IMR-90 (cell line): Measurements from ENCODE around the gene GAL3ST2. TPM values are rescaled to one million over a fixed set of nuclear protein-coding genes. Genes with fewer than 3 reads are reported as not detected.

Experiments used
- ATAC-seq: fragments of 200-7000 bp; cut with Tn5 transposase; 2 replicates; pipeline ENCODE4 v1.9.1; 2020; ENCODE audit warnings: low read depth, mild to moderate bottlenecking, moderate library complexity
- BruUV-seq: library from RNA; stranded (reverse); fragments of 400-500 nt; replicated peaks from 2 replicates; lab custom pipeline; 2021; lab: Mats Ljungman, UMichigan
- CTCF ChIA-PET: fragments of 300-600 bp; formaldehyde crosslinking; extraction: SDS; loops from one replicate; lab custom pipeline; 2021; ENCODE audit warnings: antibody characterized with exemption; lab: Yijun Ruan, JAX
- POLR2A ChIA-PET: fragments of 300-600 bp; sonication (Branson Sonifier 250); formaldehyde crosslinking; loops from one replicate; lab custom pipeline; 2022; ENCODE audit warnings: antibody characterized with exemption; ENCODE audit not compliant: unreplicated experiment; lab: Charles Lee
- DNase-seq: peaks from one replicate; pipeline ENCODE4 v3.0.0; 2013
- H2AFZ ChIP-seq: replicated peaks from 2 replicates; pipeline ENCODE3; 2013; ENCODE audit warnings: low read length, mild to moderate bottlenecking; ENCODE audit not compliant: poor library complexity
- H2AK5ac ChIP-seq: 2 replicates; pipeline ENCODE4 v1.6.1; 2013; ENCODE audit warnings: low read depth, low read length, inconsistent platforms
- H2AK9ac ChIP-seq: replicated peaks from 2 replicates; pipeline ENCODE3; 2013; ENCODE audit warnings: mild to moderate bottlenecking, low read depth, low read length, moderate library complexity; ENCODE audit not compliant: poor library complexity
- H2BK120ac ChIP-seq: 2 replicates; pipeline ENCODE4 v1.6.1; 2013; ENCODE audit warnings: low read depth, low read length, inconsistent platforms
- H2BK15ac ChIP-seq: 3 replicates; pipeline ENCODE4 v1.6.1; 2013; ENCODE audit warnings: low read depth, low read length, inconsistent platforms
- H2BK20ac ChIP-seq: 2 replicates; pipeline ENCODE4 v1.6.1; 2013; ENCODE audit warnings: low read depth, mild to moderate bottlenecking, inconsistent platforms, low read length, moderate library complexity
- H2BK5ac ChIP-seq: 2 replicates; pipeline ENCODE4 v1.6.1; 2013; ENCODE audit warnings: mild to moderate bottlenecking, low read depth, low read length, inconsistent platforms; ENCODE audit not compliant: poor library complexity, severe bottlenecking
- H3K14ac ChIP-seq: replicated peaks from 2 replicates; pipeline ENCODE4 v1.6.1; 2013; ENCODE audit warnings: low read depth, low read length, inconsistent platforms
- H3K18ac ChIP-seq: 2 replicates; pipeline ENCODE4 v1.6.1; 2013; ENCODE audit warnings: low read depth, low read length, control low read depth
- H3K23ac ChIP-seq: 2 replicates; pipeline ENCODE4 v1.6.1; 2013; ENCODE audit warnings: low read depth, low read length, inconsistent platforms
- H3K27ac ChIP-seq: 2 replicates; pipeline ENCODE4 v1.5.1; 2013; ENCODE audit warnings: mild to moderate bottlenecking, control low read depth, low read length; ENCODE audit not compliant: insufficient read depth
- H3K27me3 ChIP-seq: 2 replicates; pipeline ENCODE4 v1.6.1; 2013; ENCODE audit warnings: low read length; ENCODE audit not compliant: control insufficient read depth, insufficient read depth
- H3K36me3 ChIP-seq: 2 replicates; pipeline ENCODE4 v1.6.1; 2013; ENCODE audit warnings: low read length, mixed read lengths; ENCODE audit not compliant: control insufficient read depth, insufficient read depth
- H3K4ac ChIP-seq: 2 replicates; pipeline ENCODE4 v1.6.1; 2013; ENCODE audit warnings: low read depth, low read length, inconsistent platforms
- H3K4me1 ChIP-seq: 2 replicates; pipeline ENCODE4 v1.6.1; 2013; ENCODE audit warnings: low read length, mixed read lengths; ENCODE audit not compliant: control insufficient read depth, insufficient read depth
- H3K4me2 ChIP-seq: 2 replicates; pipeline ENCODE4 v1.6.1; 2013; ENCODE audit warnings: low read depth, mild to moderate bottlenecking, control low read depth, low read length, moderate library complexity
- H3K4me3 ChIP-seq: 2 replicates; pipeline ENCODE4 v1.5.1; 2013; ENCODE audit warnings: low read depth, mild to moderate bottlenecking, control low read depth, low read length, moderate library complexity; ENCODE audit not compliant: insufficient read depth
- H3K56ac ChIP-seq: 2 replicates; pipeline ENCODE4 v1.6.1; 2013; ENCODE audit warnings: low read length, inconsistent platforms; ENCODE audit not compliant: insufficient read depth; ENCODE audit errors: extremely low read depth
- H3K79me1 ChIP-seq, 2 experiments: 2 replicates each; pipeline ENCODE4 v1.6.1; 2013; ENCODE audit warnings: low read length in 2 of 2, inconsistent platforms in 1 of 2, low read depth in 1 of 2
- H3K9ac ChIP-seq: 2 replicates; pipeline ENCODE4 v1.6.1; 2013; ENCODE audit warnings: low read depth, low read length, control low read depth
- H3K9me1 ChIP-seq: 2 replicates; pipeline ENCODE4 v1.6.1; 2013; ENCODE audit warnings: low read length, inconsistent platforms; ENCODE audit not compliant: insufficient read depth
- H3K9me3 ChIP-seq: 2 replicates; pipeline ENCODE4 v1.6.1; 2013; ENCODE audit warnings: low read length; ENCODE audit not compliant: control insufficient read depth, insufficient read depth
- H4K20me1 ChIP-seq: 2 replicates; pipeline ENCODE4 v1.6.1; 2013; ENCODE audit warnings: low read length, inconsistent platforms; ENCODE audit not compliant: insufficient read depth
- H4K5ac ChIP-seq: 2 replicates; pipeline ENCODE4 v1.6.1; 2013; ENCODE audit warnings: mild to moderate bottlenecking, low read depth, low read length, control low read depth
- H4K8ac ChIP-seq, 2 experiments: 2 replicates each; pipeline ENCODE4 v1.6.1; 2013; ENCODE audit warnings: low read depth in 2 of 2, low read length in 2 of 2, control low read depth in 1 of 2, inconsistent platforms in 1 of 2
- H4K91ac ChIP-seq: 2 replicates; pipeline ENCODE4 v1.6.1; 2013; ENCODE audit warnings: low read depth, low read length, inconsistent platforms; ENCODE audit not compliant: insufficient read depth
- BHLHE40 ChIP-seq: fragments of 150-350 bp; IDR thresholded peaks from 2 replicates; pipeline ENCODE4 v1.6.1; 2016; ENCODE audit warnings: mild to moderate bottlenecking, low read depth, low read length
- CEBPB ChIP-seq: IDR thresholded peaks from 2 replicates; pipeline ENCODE4 v1.6.1; 2012; ENCODE audit warnings: low read depth, low read length, improper control_type of control experiment
- CHD1 ChIP-seq: IDR thresholded peaks from 2 replicates; pipeline ENCODE4 v1.6.1; 2012; ENCODE audit warnings: low read depth, low read length, improper control_type of control experiment
- CTCF ChIP-seq: conservative IDR thresholded peaks from 2 replicates; pipeline ENCODE4 v1.5.1; 2012; ENCODE audit warnings: mild to moderate bottlenecking, low read depth, low read length, improper control_type of control experiment
- ELK1 ChIP-seq: fragments of 150-350 bp; IDR thresholded peaks from 2 replicates; pipeline ENCODE4 v1.6.1; 2016; ENCODE audit warnings: low read depth, mild to moderate bottlenecking, low read length, moderate library complexity, borderline replicate concordance
- FOS ChIP-seq: fragments of 150-350 bp; IDR thresholded peaks from 2 replicates; pipeline ENCODE4 v1.6.1; 2016; ENCODE audit warnings: low read depth, low read length
- MAFK ChIP-seq: IDR thresholded peaks from 2 replicates; pipeline ENCODE4 v1.6.1; 2012; ENCODE audit warnings: low read depth, low read length, improper control_type of control experiment
- NFE2L2 ChIP-seq: fragments of 150-350 bp; IDR thresholded peaks from 2 replicates; pipeline ENCODE4 v1.6.1; 2016; ENCODE audit warnings: low read depth, mild to moderate bottlenecking, low read length
- RAD21 ChIP-seq: IDR thresholded peaks from 2 replicates; pipeline ENCODE4 v1.6.1; 2012; ENCODE audit warnings: low read length, improper control_type of control experiment
- RCOR1 ChIP-seq: IDR thresholded peaks from 2 replicates; pipeline ENCODE4 v1.6.1; 2012; ENCODE audit warnings: mild to moderate bottlenecking, low read length, improper control_type of control experiment; ENCODE audit not compliant: insufficient replicate concordance
- RFX5 ChIP-seq: IDR thresholded peaks from 2 replicates; pipeline ENCODE4 v1.8.0; 2012; ENCODE audit warnings: low read depth, mild to moderate bottlenecking, low read length, moderate library complexity
- WGBS, 2 experiments: methylation state at CpG; one replicate each; pipeline versions ENCODE4 v1.1.5 to v1.1.7; 2013; ENCODE audit warnings: missing lambda C conversion rate in 2 of 2; ENCODE audit not compliant: insufficient read length in 1 of 2; ENCODE audit errors: extremely low coverage in 2 of 2; 5-methylcytosine and 5-hydroxymethylcytosine counted together
- dilution Hi-C: fragments of 300-500 bp; cut with HindIII; formaldehyde crosslinking; loops from one replicate; pipeline ENCODE4 v1.14.3; 2018; ENCODE audit warnings: low sequenced_read_pairs; ENCODE audit not compliant: unreplicated experiment
- in situ Hi-C: fragments of 300-500 bp; cut with MboI; formaldehyde crosslinking; loops from 3 replicates; pipeline ENCODE4 v1.14.3; 2019; ENCODE audit warnings: low sequenced_read_pairs, inconsistent platforms, mixed read lengths
- intact Hi-C: fragments of 100-400 bp; cut with micrococcal nuclease; formaldehyde crosslinking; loops from 2 replicates; pipeline ENCODE4 v1.10.0; 2022
- polyA plus RNA-seq, 3 experiments: library from polyadenylated mRNA; depleted of rRNA; stranded (reverse); fragments of >200 nt; gene quantifications; 2 replicates each; pipeline ENCODE4 v1.2.3, GENCODE V29; 2012; ENCODE audit warnings: low replicate concordance in 1 of 3
- total RNA-seq: library from RNA; depleted of rRNA; stranded (reverse); fragments of >200 nt; gene quantifications from 2 replicates; pipeline ENCODE4 v1.2.3, GENCODE V29; 2012
- TF ChIP-seq, protein P1 (sequence below): fragments of 150-350 bp; IDR thresholded peaks from 2 replicates; pipeline ENCODE4 v1.6.1; 2017; ENCODE audit warnings: mild to moderate bottlenecking, antibody characterized with exemption, low read length, low read depth

GAL3ST2 gene
- total and polyA plus RNA-seq, 2 of the 4 experiments (the other 2 are of a cell fraction), result 0.07 TPM; not detected in 1

DNA sequence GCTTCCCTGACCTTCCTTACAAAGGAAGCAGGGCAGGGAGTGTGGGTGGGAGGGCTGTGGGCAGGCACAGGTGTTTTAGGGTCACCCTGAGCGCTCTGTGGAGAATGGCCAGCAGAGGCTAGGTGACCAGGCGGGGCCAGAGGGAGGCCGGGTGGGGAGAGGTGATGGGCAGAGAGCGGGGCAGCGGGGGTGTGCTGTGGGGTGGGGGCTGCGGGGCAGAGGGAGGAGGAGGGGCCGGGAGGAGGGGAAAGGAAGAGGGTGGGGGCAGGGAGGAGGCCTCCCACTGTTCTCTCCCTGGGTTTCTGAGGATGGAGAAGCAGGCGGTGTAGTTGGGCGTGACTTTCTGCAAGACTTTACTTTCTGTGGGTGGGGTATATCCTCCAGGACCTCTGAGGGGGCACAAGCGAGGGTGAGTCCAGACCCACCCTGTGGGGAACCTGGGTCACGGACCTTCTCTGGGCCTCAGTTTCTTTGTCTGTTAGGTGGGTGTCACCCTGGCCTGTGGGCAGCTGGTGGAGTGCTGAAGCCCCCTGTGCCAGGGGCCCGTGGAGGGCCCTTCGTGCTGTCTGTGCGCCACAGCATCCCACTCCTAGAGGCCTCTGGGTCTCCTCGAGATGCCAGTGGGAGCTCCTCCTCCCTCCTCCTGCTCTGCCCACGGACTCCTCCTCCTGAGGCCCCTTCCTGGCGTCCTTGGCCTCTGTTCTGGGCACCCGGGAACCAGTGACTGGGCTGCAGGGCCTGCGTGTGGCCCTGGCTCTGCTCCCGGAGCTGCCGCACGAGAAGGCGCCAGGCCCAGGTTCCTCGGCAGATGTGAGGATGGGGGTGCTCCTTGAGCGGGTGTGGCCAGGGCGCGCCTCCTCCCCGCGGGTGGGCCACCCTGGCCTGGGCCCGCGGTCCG lies 26.0 kb downstream of the GAL3ST2 start:
- H2AK5ac ChIP-seq, result no peak overlapping the region

More for the DNA sequence above, 26.0 kb downstream of the GAL3ST2 start:
- Histone ChIP-seq H3K36me3 (no peaks in the 10 kb centered on the region), H3K27ac (no peak overlapping the region), H3K4me2 (no peak overlapping the region), H3K56ac (no peak overlapping the region), H2AFZ (no peak overlapping the region), H3K9ac (no peak overlapping the region), H2BK20ac (no peak overlapping the region), H3K23ac (no peak overlapping the region), H3K14ac (no peak overlapping the region), H2BK120ac (no peak overlapping the region), H3K79me1 (no peaks in the 10 kb centered on the region), H3K27me3 (peaks cover 25% of the 10 kb centered on the region), H3K4me1 (peaks cover 6% of the 10 kb centered on the region; the same call in 1 of the 2 replicates), H2BK5ac (no peak overlapping the region), H4K91ac (no peak overlapping the region), H4K20me1 (no peaks in the 10 kb centered on the region), H3K9me1 (no peaks in the 10 kb centered on the region; the same call in 1 of the 2 replicates), H4K8ac (no peak overlapping the region), H3K9me3 (no peaks in the 10 kb centered on the region), H2AK9ac (no peak overlapping the region), H3K4ac (no peak overlapping the region), H3K18ac (no peak overlapping the region), H4K5ac (no peak overlapping the region), H2BK15ac (no peak overlapping the region), H3K4me3 (no peak overlapping the region)
- intact Hi-C loops, result no loop called here
- no peak for TF ChIP-seq RCOR1
- TF ChIP-seq RAD21, result no peak
- no peak for TF ChIP-seq CEBPB
- TF ChIP-seq FOS, result no peak
- no peak for TF ChIP-seq BHLHE40
- no peak for TF ChIP-seq CHD1
- TF ChIP-seq, protein P1, sequence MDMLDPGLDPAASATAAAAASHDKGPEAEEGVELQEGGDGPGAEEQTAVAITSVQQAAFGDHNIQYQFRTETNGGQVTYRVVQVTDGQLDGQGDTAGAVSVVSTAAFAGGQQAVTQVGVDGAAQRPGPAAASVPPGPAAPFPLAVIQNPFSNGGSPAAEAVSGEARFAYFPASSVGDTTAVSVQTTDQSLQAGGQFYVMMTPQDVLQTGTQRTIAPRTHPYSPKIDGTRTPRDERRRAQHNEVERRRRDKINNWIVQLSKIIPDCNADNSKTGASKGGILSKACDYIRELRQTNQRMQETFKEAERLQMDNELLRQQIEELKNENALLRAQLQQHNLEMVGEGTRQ, result no peak
- no peak for TF ChIP-seq RFX5
- TF ChIP-seq CTCF, result no peak
- TF ChIP-seq NFE2L2, result no peak
- no peak for TF ChIP-seq MAFK
- TF ChIP-seq ELK1, result no peak
- CTCF ChIA-PET, result no interaction called here
- in situ Hi-C loops, result no loop called here
- DNase-seq, result no peak
- BruUV-seq, result no TSS peak
- WGBS, 2 experiments, result 59% methylated on average over 9 of the region's 32 CpGs; no CpG with 5 or more reads in 1 of the 2 experiments
- dilution Hi-C loops, result no loop called here
- no peak for ATAC-seq
- POLR2A ChIA-PET, result no interaction called here
